NCI-H226 (cell line): ENCODE results near the gene OR10C1.

ENCODE experiments used
- DNase-seq: peaks from one replicate; pipeline ENCODE4 v3.0.0-alpha.2; 2015

OR10C1 gene

DNA sequence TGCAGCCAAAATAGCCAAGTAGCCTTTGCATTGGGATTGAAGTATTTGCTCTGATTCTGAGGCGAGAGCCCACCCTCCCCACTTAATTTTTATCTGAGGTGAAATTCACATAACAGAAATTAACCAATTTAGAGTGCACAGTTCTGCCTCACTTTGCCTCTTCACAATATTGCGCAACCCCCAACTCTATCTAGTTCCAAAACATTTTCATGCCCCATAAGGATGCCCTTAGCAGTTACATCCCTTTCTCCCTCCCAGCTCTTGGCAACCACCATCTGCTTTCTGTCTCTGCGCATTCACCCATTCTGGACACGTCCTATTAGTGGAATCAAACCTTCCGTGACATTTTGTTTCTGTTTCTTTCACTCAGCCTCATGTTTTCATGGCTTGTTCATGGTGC lies 39.6 kb downstream of the OR10C1 start:
- DNase-seq: no peak

DNA sequence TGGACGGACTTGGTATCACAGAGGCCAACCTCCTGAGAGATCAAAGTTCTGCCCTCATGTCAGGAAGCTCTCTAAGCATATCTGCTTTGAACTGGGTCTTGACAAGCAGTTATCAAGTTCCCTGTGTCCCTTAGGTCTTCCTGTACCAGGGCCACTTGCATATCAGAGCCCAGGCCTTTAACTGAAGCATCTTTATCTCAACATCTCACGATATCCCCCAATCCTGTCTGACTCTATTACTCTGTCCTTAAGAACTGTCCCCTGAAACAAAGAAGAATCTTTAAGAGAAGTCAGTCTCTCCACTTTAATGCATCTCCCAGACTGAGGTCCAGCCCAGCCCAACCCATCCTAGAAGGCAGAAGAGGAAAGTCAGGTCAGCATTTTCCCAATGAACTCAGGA lies 40.5 kb downstream of the OR10C1 start:
- DNase-seq: no peak

DNA sequence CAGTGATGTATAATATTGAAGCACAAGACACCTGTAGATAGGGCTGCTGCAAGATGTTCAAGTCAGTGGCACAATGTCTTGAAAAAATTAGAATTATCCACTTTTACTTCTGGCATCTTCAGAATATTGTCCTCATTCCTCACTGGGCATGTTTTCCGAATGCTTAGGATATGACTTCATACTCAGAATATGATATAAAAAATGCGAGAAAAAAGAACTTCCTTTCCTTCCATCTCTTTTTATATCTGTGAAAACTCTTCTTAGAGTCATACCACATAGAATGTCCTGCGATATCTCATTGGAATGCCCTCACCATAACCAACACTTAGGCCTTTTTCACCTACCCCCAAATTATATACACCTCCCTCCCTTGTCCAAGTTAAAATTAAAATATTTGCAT lies 44.1 kb downstream of the OR10C1 start:
- peak; percentile 3 for DNase-seq

DNA sequence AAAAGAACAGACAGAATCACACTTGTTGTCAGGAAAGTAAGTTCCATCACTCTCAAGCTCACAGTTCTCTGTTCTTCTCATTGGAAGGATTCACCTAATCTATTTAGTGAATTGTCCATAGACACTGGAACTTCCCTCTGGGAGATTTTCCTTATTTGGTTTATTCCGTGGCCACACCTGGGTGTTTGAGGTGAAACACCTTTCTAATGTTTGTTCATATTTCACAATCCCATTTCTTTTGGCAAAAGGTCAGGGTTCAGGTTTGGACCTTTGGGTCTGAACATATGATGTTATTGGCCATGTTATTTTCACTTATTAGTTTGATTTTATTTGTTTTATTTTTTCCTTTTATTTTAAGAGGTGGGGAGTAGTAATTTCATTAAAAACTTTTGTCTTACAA lies 44.6 kb downstream of the OR10C1 start:
- DNase-seq: no peak

DNA sequence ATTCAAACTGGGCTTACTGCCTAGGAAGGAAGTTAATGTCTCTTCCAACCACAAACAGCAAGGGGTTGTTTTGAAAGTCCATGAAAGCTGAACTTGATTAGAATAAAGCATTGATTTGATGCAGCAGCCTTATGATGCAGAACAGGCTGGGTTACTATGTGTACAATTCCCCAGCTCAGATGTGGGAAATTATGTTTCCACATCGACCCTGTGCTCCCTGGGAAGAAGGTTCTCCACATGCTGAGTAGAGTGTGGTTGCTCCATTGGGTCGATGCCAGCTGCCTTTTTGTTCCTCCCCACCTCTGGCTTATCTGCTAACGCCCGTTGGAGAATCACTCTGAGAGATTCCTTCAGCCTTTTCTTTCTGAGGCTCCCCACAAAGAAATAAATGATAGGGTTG lies 47.5 kb downstream of the OR10C1 start:
- DNase-seq: no peak

DNA sequence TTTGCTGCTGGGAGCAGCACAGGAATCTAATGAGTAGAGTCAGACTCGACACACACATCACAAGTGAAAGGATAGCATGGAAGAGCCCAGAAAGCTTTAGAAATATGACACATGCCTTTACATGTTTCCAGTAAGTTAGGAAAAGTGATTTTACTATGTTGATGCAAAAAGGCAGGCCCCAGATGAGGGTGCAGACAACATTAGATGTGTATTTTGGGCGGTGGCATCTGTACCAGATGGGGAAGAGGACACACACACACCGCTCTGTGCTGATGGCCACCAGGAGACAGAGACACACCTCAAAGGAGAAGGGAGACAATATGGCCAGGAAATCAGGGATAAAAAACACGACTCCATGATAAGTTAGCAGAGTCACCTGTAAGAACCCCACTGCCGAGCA lies 48.0 kb downstream of the OR10C1 start:
- no peak for DNase-seq

DNA sequence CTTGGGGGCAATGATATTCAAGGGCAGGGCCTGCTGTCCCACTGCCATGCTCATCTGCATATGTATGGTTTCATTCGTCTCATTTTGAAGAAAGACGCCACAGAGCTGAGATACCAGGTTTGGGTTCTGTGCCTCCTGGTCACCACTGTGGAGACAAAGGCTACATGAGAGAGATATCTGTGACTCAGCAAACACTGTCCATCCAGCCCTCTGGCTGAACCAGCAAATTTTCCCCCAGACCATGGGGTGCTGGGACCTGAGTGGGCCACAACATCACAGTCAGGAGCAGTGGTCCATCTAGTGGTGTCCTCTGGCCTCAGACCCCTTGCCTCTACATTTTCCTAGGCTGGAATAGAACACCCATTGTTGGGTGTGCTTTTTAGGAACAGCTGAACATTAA lies 48.6 kb downstream of the OR10C1 start, which contains the start of gene MAS1L:
TSS of gene MAS1L (minus strand) at position 297 of the 400 bp plus-strand sequence. CDS start at position 243, 54 bp downstream.
- DNase-seq: no peak

DNA sequence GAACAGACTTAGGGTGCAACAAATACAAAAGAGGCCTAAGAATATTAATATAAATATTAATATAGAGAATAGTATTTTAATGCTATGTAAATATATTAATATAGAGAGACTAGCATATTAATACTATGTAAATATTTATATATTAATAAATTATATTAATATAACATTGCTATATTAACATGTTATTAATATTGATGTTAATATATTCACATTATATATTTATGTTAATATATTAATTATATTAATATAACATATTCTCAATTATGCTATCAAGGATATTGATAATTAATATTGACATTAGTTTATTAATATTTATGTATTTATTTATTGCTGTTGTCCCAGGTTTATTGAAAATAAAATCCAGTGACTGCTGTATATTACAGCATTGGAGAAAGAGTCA lies 49.8 kb downstream of the OR10C1 start:
- DNase-seq: no peak

DNA sequence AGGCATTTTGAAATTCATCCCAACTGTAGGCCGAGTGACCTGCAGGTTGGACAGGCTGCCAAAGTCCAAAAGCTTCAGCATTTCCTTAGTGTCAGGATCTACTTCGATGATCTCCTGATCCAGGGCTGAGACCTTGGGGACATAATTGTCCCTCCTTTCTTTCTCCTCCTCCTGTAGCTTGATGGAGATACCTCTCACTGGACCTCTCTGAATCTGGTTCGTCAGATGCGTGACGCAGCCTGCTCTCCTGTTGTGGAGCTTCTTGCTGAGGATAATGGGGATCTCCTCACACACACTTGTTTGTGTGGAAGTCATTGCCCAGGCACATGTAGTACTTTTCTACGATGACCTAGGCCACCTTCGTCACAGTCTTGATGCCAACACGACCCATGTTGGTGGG lies 50.2 kb downstream of the OR10C1 start:
- no peak for DNase-seq

DNA sequence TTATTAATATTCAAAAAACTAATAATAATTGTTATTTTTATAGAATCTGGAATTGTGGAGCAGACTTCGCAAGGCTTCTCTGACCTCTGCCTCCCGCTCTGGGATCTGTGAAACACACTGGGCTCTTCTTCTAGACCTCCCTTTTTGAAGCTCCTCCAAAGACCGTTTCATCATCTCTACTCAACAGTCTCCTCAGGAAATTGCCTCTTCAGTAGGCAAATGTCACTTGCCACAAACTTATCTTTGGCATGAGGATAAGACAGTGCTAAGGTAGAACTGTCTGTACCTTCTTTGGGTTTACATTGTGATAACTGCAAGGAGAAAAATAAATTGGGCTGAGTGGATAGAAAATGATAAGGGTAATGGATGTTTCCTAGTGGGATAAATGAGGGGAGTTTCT lies 50.9 kb downstream of the OR10C1 start:
- DNase-seq: no peak

DNA sequence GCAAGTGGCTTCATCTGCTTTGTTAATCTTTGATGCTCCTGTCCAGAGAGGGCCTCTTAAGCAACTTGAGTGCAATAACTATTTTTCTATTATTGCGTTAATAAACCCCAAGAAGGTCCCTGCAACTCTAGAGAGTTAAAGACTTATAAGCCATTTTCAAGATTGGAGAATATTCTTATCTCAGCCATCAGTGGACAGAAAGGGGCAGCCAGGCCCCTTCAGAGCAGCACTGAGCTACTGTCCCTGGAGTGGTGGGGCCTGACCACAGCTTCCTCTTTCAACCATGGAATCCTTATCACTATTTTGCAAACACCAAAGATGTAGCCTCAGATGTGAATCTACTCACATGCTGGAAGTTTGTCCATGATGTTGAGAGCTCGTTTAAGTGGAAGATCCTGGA lies 51.4 kb downstream of the OR10C1 start:
- no peak for DNase-seq
